DND-41 (cell line): ENCODE results near the gene STXBP5L.

ENCODE experiments used
- EZH2 ChIP-seq: IDR thresholded peaks from 3 replicates; pipeline ENCODE4 v1.6.1; 2012; ENCODE audit warnings: borderline replicate concordance, low read depth, mild to moderate bottlenecking, moderate library complexity, low read length, inconsistent platforms; ENCODE audit not compliant: severe bottlenecking
- TF ChIP-seq, protein P1 (sequence below): IDR thresholded peaks from 2 replicates; pipeline ENCODE4 v1.5.1; 2012; ENCODE audit warnings: borderline replicate concordance, low read length, moderate library complexity, mild to moderate bottlenecking; ENCODE audit not compliant: poor library complexity, severe bottlenecking; ENCODE audit errors: extremely low read depth

- TF ChIP-seq, protein P1, sequence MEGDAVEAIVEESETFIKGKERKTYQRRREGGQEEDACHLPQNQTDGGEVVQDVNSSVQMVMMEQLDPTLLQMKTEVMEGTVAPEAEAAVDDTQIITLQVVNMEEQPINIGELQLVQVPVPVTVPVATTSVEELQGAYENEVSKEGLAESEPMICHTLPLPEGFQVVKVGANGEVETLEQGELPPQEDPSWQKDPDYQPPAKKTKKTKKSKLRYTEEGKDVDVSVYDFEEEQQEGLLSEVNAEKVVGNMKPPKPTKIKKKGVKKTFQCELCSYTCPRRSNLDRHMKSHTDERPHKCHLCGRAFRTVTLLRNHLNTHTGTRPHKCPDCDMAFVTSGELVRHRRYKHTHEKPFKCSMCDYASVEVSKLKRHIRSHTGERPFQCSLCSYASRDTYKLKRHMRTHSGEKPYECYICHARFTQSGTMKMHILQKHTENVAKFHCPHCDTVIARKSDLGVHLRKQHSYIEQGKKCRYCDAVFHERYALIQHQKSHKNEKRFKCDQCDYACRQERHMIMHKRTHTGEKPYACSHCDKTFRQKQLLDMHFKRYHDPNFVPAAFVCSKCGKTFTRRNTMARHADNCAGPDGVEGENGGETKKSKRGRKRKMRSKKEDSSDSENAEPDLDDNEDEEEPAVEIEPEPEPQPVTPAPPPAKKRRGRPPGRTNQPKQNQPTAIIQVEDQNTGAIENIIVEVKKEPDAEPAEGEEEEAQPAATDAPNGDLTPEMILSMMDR = no peak
- no peak for TF ChIP-seq EZH2
Observed at GRCh38 chr3:121126707-121127035, 218.7 kb downstream of the STXBP5L start.
